Cardiac muscle cell (in vitro differentiated cells and primary cell): Measurements from ENCODE around the gene TP53I3. TPM values are rescaled to one million over a fixed set of nuclear protein-coding genes. Genes with fewer than 3 reads are reported as not detected.

Experiments used
- DNase-seq, 2 donors: peaks; one replicate each; pipeline versions ENCODE4 v3.0.0 to v3.0.0-alpha.2; 2010 to 2017; ENCODE audit warnings: low read depth in 1 of 2, low spot score in 1 of 2
- H3K27ac ChIP-seq: fragments of 200-600 bp; sonication (generic); 2 replicates; pipeline ENCODE4 v1.5.1; 2016
- H3K27me3 ChIP-seq: fragments of 200-600 bp; sonication (generic); 2 replicates; pipeline ENCODE4 v1.6.0; 2016; ENCODE audit warnings: control low read depth
- H3K36me3 ChIP-seq: fragments of 200-600 bp; sonication (generic); 2 replicates; pipeline ENCODE4 v1.5.1; 2016; ENCODE audit warnings: control low read depth
- H3K4me1 ChIP-seq: fragments of 200-600 bp; sonication (generic); 2 replicates; pipeline ENCODE4 v1.8.1; 2017; ENCODE audit warnings: low read depth, mild to moderate bottlenecking, mixed run types
- H3K4me3 ChIP-seq: fragments of 200-600 bp; sonication (generic); 2 replicates; pipeline ENCODE4 v1.5.1; 2016; ENCODE audit warnings: mild to moderate bottlenecking
- H3K9me3 ChIP-seq: fragments of 200-600 bp; sonication (generic); 2 replicates; pipeline ENCODE4 v1.5.1; 2017; ENCODE audit warnings: low read depth, mild to moderate bottlenecking, control low read depth
- CTCF ChIP-seq: IDR thresholded peaks from 2 replicates; pipeline ENCODE4 v1.5.1; 2012; ENCODE audit warnings: low read depth, mild to moderate bottlenecking, low read length
- polyA plus RNA-seq: library from polyadenylated mRNA; unstranded; fragments of >200 nt; fragmentation: Nextera tagmentation; extraction: Ambion mirVana; gene quantifications from 2 replicates; pipeline ENCODE4 v1.2.1, GENCODE V29; 2016
- total RNA-seq: library from RNA; depleted of rRNA; stranded (reverse); fragments of >200 nt; gene quantifications from 2 replicates; pipeline ENCODE4 v1.2.3, GENCODE V29; 2016

Gene TP53I3
- total RNA-seq (25.4 and 55.5 TPM in 2 replicates), polyA plus RNA-seq (31.6 and 70.2 TPM in 2 replicates)

DNA sequence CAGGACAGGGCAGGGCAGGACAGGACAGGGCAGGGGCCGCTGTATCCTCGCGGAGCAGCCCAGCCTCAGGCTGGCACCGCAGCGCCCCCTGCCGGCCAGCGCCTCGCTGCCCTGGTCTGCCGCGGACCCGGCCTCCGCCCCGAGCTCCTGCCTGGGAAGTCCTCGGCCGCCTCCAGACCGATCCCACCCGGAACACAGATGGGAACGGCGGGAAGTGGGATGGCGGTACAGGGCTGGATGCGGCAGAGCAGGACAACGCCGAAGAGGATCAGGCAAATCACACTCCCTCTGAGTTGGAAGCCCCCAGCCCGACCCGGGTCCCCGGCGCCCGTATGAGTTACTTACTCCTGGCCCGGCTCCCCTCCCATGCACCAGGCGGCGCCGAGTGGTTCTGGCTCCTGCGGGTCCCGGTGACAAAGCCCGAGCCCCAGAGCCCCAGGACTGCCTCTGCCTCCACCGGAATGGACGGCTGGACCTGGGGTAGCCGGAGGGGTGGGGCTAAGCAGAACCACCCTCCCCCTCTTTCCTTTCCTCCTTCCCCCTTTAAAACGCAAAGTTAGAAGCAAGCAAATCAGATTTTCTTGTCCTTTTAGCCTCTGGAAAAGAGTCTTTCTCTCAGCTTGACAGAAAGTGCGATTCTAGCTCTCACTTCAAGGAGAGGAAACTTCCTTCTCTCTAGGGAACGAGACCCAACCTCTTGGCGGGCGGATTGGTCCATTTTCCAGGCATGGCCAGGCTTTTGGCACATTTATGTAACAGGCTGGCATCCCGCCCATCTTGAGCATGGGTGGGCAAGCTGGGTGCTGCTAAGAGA, at the start of gene TP53I3:
TSS of gene TP53I3 (minus strand) at position 449 of the 814 bp plus-strand sequence. CDS start 508 bp downstream, outside the sequence.
- Histone ChIP-seq H3K27me3 (no peaks in the 10 kb centered on the region), H3K27ac (peak within 1 kb of the TSS; percentile 84), H3K4me3 (peak within 1 kb of the TSS; percentile 45), H3K4me1 (peaks cover 4% of the 10 kb centered on the region), H3K36me3 (peaks cover 3% of the 10 kb centered on the region), H3K9me3 (no peaks in the 10 kb centered on the region)
- TF ChIP-seq CTCF = peak; percentile 89
- DNase-seq = peak; percentile 92 to 95

DNA sequence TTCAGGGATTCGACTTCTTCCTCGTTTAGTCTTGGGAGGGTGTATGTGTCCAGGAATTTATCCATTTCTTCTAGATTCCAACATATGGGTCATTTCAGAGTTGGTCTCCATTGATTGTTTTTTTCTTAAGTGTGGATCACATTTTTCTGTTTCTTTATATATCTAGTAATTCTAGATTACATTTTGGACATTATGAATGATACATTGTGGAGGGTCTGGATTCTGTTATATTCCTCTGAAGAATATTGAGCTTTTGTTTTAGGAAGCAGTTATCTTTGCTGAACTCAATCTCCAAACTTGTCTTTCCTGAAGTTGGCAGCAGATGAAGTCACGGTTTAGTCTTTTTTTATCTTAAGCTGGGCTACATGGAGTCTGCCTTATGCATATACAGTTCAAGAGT, 47.9 kb upstream of the TP53I3 start:
- no peak for DNase-seq
- no peak for TF ChIP-seq CTCF
- no peaks in the 10 kb centered on the region for H3K27me3 ChIP-seq

DNA sequence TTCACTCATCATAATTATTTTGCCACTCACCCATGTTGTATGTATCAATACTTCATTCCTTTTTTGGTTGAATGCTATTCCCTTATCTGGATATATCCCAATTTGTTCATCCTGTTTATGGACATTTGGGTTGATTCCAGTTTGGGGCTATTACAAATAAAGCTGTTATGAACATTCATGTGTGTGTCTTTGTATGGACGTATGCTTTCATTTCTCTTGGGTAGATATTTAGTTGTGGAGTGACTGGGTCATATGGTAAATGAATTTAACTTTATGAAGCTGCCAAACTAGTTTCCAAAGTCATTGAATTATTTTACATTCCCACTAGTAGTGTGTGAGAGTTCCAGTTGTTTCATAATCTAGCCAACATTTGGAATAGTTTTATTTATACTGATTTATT, 41.3 kb upstream of the TP53I3 start:
- no peaks in the 10 kb centered on the region for H3K9me3 ChIP-seq
- no peak for DNase-seq
- no peak overlapping the region for H3K4me3 ChIP-seq
- no peaks in the 10 kb centered on the region for H3K36me3 ChIP-seq
- H3K4me1 ChIP-seq = peaks cover 10% of the 10 kb centered on the region
- H3K27me3 ChIP-seq = no peaks in the 10 kb centered on the region
- no peak for TF ChIP-seq CTCF
- H3K27ac ChIP-seq = no peak overlapping the region

More for the DNA sequence above, 47.9 kb upstream of the TP53I3 start:
- Histone ChIP-seq H3K4me1 (no peaks in the 10 kb centered on the region), H3K27ac (no peak overlapping the region), H3K36me3 (no peaks in the 10 kb centered on the region), H3K9me3 (no peaks in the 10 kb centered on the region), H3K4me3 (no peak overlapping the region)

- no peaks in the 10 kb centered on the region for H3K27me3 ChIP-seq
- peak in 1 of 2 donors; percentile 44 for DNase-seq
- no peaks in the 10 kb centered on the region for H3K9me3 ChIP-seq
- no peaks in the 10 kb centered on the region for H3K36me3 ChIP-seq
- peak overlapping the region; percentile 59 for H3K4me3 ChIP-seq
- peak overlapping the region; percentile 91 for H3K27ac ChIP-seq
- no peak for TF ChIP-seq CTCF
- H3K4me1 ChIP-seq = peaks cover 10% of the 10 kb centered on the region
These were observed 39.4 kb upstream of the TP53I3 start for GRCh38 chr2:24123922-24124580.

DNA sequence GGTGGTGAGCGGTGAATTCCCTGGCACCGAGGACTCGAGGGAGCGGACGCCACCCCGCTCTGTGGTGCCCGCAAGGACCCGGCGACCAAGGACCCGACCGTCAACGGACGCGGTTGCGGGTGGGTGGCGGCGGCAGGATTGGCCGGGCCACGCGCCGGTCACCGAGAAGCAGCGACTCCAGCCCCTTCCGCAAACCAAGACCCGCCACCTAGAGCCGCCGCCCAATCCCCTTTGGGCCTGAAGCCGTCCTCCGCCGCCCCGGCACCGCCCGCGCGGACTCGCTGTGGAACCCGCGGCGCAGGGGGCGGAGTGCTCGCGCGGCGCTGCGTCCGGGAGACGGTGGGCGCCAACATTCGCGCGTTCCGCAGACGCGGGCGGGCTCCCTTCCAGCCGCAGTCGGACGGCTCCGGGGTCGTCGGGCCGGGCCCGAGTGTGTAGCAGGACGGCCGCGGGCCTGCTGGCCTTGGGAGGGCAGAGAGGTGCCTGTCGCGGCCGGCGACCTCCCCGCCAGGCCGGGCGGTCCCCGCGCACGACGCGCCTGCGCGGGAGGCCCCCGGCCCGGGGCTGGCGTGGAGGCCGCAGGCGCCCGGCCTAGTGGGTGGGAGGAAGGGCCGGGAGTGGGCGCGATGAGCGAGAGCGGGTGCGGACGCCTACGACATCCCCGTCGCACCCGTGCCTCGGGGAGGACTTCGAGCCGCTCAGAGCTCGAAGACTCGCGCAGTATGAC, 38.7 kb upstream of the TP53I3 start, which contains the start of the genes FAM228B and PFN4:
TSS of gene FAM228B (plus strand) at position 275 of the 727 bp plus-strand sequence. CDS start 893 bp downstream, outside the sequence.
TSS of gene PFN4 (minus strand) at position 140 of the 727 bp plus-strand sequence. CDS start 799 bp downstream, outside the sequence.
- H3K36me3 ChIP-seq = no peaks in the 10 kb centered on the region
- H3K4me3 ChIP-seq = peak within 1 kb of the TSS; percentile 59
- H3K27me3 ChIP-seq = no peaks in the 10 kb centered on the region
- peak; percentile 92 for DNase-seq
- H3K9me3 ChIP-seq = no peaks in the 10 kb centered on the region
- no peak for TF ChIP-seq CTCF
- H3K27ac ChIP-seq = peak within 1 kb of the TSS; percentile 91
- H3K4me1 ChIP-seq = peaks cover 10% of the 10 kb centered on the region
